Left renal pelvis (tissue), 4 donors: ENCODE data around the gene NMUR1. TPM values are rescaled to one million over a fixed set of nuclear protein-coding genes. Genes with fewer than 3 reads are reported as not detected.
"Not testable (repeated sequence)": the region's sequence is repeated elsewhere in the genome, so short reads cannot be mapped to it uniquely, and the experiment has no call there.

Experiments used
- DNase-seq, 4 donors: peaks; one replicate each; pipeline ENCODE4 v3.0.0-alpha.2; 2013; ENCODE audit warnings: low read depth in 4 of 4, low spot score in 3 of 4
- polyA plus RNA-seq, 4 donors: library from polyadenylated mRNA; unstranded; fragments of 120-200 nt; gene quantifications; one replicate each; pipeline ENCODE4 v1.2.1, GENCODE V29; 2013; ENCODE audit not compliant: insufficient read length in 4 of 4

NMUR1 gene, protein sequence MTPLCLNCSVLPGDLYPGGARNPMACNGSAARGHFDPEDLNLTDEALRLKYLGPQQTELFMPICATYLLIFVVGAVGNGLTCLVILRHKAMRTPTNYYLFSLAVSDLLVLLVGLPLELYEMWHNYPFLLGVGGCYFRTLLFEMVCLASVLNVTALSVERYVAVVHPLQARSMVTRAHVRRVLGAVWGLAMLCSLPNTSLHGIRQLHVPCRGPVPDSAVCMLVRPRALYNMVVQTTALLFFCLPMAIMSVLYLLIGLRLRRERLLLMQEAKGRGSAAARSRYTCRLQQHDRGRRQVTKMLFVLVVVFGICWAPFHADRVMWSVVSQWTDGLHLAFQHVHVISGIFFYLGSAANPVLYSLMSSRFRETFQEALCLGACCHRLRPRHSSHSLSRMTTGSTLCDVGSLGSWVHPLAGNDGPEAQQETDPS
- under 1 TPM; 0.47 to 0.91 (median 0.69) TPM for polyA plus RNA-seq

DNA sequence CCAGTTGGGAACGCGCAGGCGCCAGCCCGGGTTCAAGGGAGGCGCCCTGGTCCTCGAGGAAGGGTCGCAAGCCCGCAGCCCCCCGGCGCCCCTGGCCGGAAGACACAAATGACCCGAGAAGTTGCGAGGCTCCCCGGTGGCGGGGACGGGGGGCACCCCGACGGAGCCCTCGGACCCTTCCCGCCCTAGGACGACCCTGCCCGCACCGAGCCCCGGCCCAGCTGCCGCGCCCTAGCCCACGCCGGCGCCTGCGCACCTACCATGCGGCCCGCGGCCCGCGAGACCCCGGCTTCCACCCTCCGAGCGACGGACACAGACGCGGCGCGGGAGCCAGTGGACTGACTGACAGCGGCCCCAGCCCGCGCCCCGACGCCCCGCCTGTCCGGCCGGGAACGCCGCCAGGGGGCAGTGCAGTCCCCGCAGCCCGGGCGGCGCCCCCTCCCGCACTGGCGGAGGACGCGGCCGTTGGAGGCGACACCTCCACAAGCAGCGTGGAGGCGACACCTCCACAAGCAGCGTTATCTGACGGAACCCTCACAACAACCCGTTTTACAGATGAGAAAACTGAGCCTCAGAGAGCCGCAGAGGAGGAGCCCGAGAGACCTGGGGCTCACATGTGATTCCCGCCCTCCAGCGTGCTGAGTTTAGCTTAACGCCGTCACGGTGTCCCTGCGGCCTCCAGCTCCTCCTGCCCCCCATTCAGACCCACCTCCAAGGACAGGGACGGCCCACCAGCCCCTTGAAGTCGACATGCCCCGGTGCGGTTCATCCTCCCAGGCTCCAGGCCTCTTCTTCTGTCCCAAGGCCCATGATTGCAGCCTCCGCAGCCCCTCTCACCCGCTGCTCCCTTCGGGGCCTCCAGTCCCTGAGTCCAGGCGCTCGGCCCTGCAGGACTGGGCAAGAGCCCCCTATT, at the start of gene NMUR1:
NMUR1 (minus strand) TSS at position 347 of the 913 bp plus-strand sequence; CDS start at position 263, 84 bp downstream.
- DNase-seq, result no peak

GRCh38 chr2:231579560-231579959, 49.3 kb upstream of the NMUR1 start:
- no peak for DNase-seq

- not testable (repeated sequence) for DNase-seq
These were observed 48.4 kb upstream of the NMUR1 start for GRCh38 chr2:231578655-231579054.

GRCh38 chr2:231576465-231576864, 46.2 kb upstream of the NMUR1 start:
- DNase-seq, result no peak

GRCh38 chr2:231575612-231576256, 45.5 kb upstream of the NMUR1 start:
- DNase-seq, result no peak

GRCh38 chr2:231573698-231574421, 43.6 kb upstream of the NMUR1 start:
- DNase-seq, result no peak

DNA sequence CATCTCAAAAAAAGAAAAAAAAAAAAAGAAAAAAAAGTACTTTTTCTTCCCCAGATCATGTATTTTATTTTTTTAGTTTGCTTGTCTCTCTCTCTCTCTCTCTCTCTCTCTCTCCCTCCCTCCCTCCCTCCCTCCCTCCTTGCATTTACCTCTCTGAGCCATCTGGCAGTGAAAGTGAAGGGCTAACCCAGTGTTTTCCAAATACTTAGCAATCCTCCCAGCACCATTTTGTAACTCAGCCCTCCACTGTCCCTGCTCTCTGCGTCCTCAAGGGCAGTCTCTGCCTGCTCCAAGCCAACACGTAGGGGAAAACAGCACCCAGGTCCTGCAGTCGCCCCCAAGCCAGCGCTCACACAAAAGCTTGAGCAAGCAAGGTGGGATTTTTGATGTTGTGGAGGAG, 42.9 kb upstream of the NMUR1 start:
- no peak for DNase-seq

DNA sequence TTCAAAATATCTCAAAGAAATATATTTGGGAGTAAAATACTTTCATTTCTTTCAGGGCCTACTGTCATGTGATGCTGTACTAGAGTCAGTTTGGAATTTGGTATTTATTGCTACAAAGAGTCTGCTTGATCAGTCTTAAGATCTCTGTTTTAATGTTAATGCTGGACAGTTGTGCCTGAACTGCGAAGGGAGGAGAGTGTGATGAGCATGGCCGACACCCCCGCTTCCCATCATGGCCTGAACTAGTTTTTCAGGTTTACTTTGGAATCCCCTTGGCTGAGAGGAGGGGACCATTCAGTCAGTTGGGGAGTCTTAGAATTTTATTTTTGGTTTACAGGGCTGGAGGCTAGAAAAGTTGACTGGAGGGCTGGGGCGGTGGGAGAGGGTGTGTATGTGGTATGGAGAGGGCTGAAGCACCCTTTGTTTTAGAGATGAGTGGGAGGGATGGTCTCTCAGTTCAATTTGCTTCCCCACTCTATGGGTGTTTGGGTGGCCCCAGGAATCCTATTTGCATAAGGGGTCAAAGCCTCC, 41.5 kb upstream of the NMUR1 start:
- DNase-seq, result no peak

- DNase-seq, result not testable (repeated sequence)
These were observed 40.7 kb upstream of the NMUR1 start for GRCh38 chr2:231570915-231571314.

DNA sequence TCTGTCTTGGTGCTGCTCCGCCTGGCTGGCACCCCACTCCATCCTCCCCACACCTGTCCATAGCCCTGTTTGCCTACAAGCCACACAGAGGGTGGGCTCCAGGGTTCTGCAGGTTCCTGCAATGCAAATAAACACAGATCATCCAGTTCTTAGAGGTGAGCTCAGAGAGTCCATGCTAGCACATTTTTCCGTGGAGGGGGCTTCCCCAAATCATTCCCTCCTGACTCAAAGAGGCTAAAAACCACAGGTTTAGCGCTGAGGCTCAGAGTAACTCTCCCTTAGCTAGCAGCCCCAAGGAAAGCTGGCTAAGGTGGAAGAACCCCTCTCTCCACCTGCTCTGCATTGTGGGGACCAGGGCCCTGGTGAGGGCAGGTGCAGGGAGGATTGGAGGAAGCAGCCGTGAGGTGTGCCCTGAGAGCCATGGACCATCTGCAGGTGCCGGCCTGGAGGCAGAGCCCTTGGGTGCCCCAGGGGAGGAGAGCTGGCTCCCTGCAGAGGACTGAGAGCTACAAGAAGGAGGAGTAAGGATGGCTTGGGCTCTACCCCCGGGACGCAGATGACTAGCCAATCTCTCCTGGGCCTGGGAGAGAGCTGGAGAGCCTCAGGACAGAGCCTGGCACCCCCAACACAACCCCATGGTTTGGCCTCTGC, 38.7 kb upstream of the NMUR1 start:
- DNase-seq, result no peak

GRCh38 chr2:231568098-231568784, 38.0 kb upstream of the NMUR1 start:
- DNase-seq, result no peak

- no peak for DNase-seq
These were observed 36.9 kb upstream of the NMUR1 start for GRCh38 chr2:231567159-231567558.

DNA sequence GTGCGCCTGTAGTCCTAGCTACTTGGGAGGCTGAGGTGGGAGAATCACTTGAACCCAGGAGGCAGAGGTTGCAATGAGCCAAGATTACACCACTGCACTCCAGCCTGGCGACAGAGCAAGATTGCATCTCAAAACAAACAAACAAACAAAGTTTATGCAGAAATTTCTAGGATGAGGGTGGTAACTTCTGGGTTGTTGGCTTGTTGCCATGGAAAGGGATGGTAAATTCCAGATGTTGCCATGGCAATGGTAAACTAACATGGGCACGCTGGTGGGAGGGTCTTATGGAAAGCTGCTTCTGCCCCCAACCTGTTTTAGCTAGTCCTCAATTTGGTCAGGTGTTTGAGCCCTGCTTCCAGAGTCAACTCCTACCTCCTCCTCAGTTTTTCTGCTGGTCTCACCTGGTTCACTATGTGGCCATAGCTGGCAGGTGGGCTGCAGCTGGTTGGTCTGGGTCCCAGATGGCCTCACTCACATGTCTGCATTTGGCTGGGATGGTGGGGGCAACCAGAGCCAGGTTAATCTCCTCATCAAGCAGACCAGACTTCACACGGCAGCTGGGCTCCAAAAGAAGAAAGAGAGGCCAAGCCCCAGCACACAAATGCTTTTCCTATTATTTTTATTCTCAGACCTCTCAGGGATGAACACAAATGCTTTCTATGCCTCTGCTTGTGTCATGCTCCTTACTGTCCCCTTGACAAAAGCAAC, 35.8 kb upstream of the NMUR1 start:
- DNase-seq, result no peak

DNA sequence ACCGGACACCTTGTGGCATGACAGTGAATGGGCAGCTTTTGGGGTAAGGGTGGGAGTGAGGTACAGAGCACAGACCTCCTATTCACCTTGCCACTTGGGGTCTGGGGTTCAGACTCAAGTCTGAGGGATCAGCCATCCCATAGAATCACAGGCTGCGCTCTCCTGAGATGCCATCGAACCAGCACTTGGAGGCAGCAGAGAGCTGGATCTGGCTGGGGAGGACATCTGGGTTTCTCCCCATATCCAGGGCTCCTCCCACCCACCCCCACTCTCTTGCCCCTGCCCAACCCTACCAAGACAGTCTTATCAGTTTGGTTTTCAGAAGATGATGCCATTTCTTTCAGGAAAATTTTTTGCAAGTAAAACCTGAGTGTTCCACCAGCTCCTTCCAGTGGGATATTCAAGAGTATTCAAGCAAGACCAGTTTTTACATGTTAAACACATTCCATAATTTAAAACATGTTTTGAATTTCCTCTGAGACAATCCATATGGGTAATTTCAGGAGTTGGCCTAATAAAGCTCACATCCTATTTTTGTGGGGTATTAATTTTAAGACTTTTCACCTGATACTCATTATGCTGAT, 33.2 kb upstream of the NMUR1 start:
- no peak for DNase-seq

GRCh38 chr2:231557571-231558217, 27.4 kb upstream of the NMUR1 start:
- peak; percentile 56 to 69 (median 68) for DNase-seq

DNA sequence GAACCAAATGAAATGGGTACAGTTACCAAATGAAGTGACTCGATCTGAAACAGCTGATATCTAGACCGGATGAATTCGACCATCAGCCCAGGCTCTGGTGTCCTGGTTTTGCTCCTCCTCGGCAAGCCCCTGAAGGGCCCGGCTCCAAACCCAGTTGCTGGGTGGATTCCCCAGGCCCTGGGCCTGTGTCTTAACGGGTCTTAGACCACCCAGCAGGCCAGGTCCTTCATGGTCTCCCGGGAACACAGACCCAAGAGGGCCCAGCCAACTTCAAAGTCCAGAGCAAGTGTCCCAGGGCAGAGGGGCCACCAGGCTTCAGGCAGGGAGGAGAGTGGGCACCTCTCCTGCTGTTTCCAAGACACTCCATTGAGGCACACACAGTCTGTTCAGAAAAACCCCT, 26.7 kb upstream of the NMUR1 start:
- DNase-seq, result no peak

- DNase-seq, result not testable (repeated sequence)
These were observed 26.3 kb upstream of the NMUR1 start for GRCh38 chr2:231556496-231556895.
